OCI-LY1 (cell line): ENCODE data around the gene CRAMP1.

Experiments
- CTCF ChIP-seq: fragments of 200-600 bp; sonication (generic), shearing (Covaris generic); IDR thresholded peaks from 2 replicates; pipeline ENCODE4 v1.5.1; 2017; ENCODE audit warnings: mild to moderate bottlenecking, antibody characterized with exemption, low read length, moderate library complexity, mixed read lengths
- EZH2 ChIP-seq: fragments of 200-600 bp; sonication (generic), shearing (Covaris generic); IDR thresholded peaks from 2 replicates; pipeline ENCODE4 v1.8.0; 2017; ENCODE audit warnings: borderline replicate concordance, mixed run types, mild to moderate bottlenecking, antibody characterized with exemption, low read length, moderate library complexity, mixed read lengths

GRCh38 chr16:1580256-1580655 is 31.9 kb upstream of the CRAMP1 start:
- no peak for TF ChIP-seq CTCF
- TF ChIP-seq EZH2: no peak
